GM21576 (cell line): ENCODE data around the gene HSCB.
"Not testable (repeated sequence)": the region's sequence is repeated elsewhere in the genome, so short reads cannot be mapped to it uniquely, and the experiment has no call there.

Experiments used
- ATAC-seq: cut with Tn5 transposase; IDR thresholded peaks from one replicate; pipeline ENCODE4 v1.9.1; 2021; ENCODE audit warnings: mild to moderate bottlenecking, moderate library complexity; ENCODE audit not compliant: unreplicated experiment

Gene HSCB, protein sequence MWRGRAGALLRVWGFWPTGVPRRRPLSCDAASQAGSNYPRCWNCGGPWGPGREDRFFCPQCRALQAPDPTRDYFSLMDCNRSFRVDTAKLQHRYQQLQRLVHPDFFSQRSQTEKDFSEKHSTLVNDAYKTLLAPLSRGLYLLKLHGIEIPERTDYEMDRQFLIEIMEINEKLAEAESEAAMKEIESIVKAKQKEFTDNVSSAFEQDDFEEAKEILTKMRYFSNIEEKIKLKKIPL

DNA sequence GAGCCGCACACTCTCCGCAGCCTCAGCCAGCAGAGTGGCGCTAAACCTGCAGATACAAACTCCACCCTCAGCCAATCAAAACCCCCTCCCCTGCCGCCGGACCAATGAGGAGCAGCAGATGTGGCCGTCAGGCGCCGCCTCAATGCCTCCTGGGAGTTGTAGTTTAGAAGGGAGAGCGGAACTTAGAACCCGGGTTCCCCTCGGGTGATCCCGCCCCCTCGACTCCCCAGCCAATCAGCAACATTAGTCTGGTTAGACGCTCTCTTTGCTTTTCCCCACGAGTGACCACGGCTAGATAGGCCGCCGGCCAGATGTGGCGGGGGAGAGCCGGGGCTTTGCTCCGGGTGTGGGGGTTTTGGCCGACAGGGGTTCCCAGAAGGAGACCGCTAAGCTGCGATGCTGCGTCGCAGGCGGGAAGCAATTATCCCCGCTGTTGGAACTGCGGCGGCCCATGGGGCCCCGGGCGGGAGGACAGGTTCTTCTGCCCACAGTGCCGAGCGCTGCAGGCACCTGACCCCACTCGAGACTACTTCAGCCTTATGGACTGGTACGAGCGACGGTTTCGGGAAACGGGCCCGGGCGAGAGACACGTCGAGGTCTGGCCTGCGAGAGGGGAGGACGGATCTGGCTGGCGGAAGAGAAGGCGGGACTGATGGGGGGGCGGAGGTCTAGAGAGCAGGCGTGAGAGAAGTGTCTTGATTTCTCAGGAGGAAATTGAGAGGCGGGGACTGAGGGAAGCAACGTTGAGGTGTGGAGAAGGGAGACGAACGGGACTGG lies at the start of gene HSCB, which contains the start of gene CHEK2:
HSCB (plus strand) TSS at position 255 of the 777 bp plus-strand sequence; CDS start at position 312, 57 bp downstream.
CHEK2 (minus strand) TSS at position 36 of the 777 bp plus-strand sequence. CDS start 7,099 bp downstream, outside the sequence.
- ATAC-seq = peak; percentile 89

DNA sequence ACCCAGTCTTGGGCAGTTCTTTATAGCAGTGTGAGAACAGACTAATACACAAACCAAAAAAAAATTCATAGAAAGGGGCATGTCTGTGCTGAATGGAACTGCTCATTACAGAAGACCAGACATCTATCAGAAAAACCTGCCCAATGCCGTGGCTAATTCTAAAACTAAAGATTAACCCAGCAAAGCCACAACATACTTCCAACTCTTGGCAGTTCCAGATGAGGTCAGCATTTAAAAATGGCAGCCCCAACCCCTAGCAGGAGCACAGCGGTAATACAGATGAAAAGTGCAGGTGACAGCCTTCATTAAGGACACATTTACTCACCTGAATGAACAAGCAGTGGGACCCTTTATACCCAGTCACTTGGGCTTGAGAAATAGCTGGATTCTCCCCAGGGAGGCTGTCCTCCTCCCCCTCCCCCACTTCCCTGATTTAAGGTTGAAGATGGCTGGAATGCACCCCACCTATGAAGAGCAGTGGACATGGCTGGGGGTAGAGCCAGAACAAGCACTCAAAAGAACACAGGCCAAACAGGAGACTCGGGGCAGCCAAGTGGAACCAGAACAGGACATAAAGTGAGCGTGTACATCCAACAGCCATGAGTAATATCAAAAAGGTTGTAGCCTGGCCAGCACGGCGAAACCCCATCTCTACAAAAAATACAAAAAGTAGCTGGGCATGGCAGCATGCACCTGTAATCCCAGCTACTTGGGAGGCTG lies 48.6 kb upstream of the HSCB start:
- not testable (repeated sequence) for ATAC-seq

DNA sequence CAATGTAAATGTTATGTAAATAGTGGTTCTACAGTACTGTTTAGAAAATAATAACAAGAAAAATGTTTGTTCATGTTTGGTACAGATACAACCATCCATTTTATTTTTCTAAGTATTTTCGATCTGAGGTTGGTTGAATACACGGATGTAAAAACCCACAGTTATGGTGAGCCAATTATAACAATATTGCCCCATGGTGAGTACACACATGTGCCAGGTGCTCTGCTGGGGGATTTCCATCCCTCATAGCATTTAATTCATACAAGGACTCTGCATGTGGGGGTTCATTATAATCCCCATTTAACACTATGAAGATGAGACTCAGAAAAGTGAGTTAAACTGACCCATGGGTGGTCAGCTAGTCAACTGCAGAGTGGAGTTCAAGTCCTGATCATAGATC lies 38.9 kb upstream of the HSCB start:
- ATAC-seq = no peak

DNA sequence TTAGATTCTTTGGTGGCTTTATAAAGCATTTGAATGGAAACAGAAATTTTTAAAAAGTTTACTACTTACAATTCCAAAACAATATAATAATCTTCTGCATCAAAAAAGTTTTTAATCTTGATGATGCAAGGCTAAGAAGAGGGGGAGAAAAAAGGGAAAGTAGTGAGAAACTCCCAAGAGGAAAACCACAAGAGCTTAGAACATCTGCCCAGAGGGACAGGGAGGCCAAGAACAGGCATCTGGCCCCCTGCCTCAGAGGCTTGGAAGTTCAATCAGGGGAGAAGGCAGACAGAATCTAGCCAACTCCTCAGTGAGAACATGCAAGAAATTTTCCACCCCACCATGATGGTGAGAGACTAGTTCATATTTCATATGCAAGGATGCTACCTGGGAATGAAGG lies 38.4 kb upstream of the HSCB start:
- ATAC-seq = no peak

DNA sequence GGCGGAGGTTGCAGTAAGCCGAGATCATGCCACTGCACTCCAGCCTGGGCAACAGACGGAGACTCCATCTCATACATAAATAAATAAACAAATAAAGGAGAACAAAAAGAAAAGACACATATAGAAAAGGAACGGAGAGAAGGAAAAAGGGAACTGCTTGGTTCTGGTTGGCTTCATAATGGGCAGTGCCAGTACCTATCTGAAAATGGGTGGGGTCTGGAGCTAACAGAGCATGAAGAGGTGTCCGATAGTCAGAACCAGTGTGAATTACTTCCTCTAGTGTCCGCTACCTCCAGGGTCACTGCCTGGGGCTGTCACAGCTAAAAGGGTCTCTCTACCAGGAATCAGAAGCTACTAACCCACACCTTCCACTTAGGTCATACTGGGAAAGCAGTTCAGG lies 35.0 kb upstream of the HSCB start:
- no peak for ATAC-seq

DNA sequence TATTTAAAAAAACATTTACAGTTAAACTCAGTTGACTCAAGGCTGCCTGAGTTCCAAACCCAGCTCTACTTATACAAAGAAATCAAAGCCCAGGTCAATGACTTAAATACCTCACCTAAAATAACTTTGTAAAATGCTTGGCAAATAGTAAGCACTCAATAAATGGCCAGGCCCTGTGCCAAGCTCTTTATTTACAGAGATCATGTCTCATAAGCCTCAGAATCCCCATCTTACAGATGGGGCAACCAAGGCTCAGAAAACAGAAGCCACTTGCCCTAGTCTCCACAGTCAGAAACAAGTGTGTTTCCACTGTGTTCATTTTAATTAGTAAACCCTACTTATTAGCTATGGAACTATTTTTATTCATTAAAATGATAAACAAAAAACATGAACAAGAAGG lies 31.7 kb upstream of the HSCB start:
- ATAC-seq = no peak

DNA sequence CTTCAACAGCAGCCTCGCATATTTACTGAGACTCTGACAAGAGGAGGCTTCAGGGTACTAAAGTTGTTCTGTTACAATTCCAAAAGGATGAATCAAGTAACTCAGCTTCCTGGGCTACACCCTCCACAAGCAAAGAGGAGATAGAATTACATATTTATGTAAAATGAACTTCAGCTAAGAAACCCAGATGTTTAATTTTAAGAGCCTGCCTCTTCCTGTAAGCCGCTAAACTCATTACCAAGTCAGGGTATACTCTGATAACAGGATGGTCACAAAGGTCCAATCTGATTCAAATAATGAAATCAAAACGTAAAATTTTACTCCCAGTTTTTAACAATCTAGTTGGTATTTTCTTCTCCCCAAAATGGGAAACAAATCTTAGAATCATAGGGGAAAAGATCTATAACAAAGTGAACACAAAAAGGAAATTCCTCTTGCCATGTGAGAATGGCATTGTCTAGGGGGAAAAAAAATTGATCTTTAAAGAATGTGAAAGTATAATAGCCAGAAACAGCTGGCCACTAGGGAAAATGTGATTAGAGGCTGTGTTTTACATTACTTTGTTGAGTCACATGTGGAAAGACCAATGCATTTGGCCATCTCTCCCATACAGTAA lies 31.2 kb upstream of the HSCB start:
- no peak for ATAC-seq

DNA sequence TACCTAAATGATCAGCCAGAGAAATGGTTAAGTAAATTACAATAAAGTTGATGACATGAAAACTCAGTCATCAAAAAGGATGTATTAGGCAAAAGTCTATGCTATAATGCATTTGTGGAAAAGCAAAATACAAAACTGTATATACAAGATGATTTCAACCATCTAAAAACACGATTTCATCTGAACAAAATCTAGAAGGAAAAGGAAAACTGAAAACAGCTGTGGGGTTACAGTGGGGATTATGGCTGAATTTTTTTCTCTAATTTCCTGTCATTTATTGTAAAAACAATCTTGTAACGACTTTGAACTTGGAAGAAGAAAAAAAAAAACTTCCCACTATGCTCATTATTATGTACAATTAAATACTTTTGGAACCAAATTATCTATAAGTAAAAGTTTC lies 30.5 kb upstream of the HSCB start:
- no peak for ATAC-seq

DNA sequence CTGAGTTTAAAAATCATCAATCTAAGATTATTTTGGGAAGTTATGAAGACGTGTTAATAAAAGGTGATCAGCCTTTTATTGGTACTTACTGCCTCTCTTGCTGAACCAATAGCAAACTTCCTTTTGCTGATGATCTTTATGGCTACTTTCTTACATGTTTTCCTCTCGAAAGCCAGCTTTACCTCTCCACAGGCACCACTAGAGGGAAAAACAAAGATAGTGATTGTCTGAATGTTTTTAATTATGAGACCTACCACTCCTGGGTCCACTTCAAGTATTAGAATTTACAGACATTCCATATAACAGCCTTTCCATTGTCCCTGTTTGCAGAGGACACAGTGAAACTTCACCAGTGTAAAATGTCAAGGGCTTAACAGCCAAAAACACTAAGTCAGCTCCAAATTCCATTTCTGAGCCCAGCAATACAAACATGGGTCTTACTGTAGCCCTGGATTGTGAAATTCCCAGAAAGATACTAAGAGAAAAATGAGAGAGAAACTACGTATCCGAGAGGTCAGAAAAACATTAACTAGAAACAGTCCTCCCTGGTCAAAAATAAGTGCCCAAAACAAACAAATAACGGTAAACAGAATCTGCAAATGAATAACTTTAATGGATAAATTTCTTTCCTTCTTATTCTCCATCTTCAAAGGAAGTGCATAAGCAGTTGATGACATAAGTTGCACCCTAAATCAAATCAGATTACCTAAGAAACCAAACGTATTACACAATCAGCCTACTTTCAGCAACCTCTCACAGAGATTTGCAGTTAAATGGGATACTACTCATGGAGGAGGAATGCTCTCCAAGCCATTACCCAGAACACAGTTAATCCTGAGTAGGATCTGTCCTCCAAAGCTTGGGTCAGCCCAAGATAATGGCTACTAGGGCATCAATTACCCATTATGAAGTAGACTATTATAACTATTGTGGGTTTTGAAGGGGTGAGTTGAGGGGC lies 29.7 kb upstream of the HSCB start:
- no peak for ATAC-seq

DNA sequence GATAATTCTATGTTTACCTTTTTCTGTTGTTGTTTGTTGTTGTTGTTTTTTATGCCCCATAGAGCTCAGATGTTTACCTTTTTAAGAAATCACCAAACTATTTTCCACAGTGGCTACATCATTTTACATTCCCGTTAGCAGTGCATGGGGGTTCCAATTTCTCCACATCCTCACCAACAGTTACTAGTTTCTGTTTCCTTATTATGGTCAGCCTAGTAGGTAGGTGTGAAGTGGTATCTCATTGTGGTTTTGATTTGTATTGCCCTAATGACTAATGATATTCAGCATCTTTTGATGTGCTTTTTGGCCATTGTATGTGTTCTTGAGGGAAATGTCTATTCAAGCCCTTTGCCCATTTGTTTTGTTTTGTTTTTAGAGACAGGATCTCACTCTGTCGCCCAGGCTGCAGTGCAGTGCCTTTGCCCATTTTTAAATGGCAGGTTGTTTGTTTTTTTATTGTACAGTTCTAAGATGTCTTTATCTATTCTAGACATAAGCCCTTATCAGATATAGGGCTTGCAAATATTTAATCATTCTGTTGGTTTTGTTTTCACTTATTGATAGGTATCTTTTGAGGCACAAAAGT lies 27.7 kb upstream of the HSCB start:
- ATAC-seq = no peak

DNA sequence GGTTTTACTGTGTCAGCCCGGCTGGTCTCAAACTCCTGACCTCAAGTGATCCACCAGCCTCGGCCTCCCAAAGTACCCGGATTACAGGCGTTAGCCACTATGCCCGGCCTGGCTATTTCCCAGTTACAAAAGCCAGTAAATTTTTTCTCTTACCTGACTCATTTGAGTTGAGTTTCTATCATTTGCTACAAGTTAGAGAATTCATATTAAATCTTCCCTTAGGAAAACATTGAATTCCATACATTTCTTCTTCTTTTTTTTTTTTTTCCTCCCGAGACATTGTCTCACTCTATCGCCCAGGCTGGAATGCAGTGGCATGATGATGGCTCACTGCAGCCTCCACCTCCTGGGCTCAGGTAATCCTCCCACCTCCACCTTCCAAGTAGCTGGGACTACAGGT lies 26.2 kb upstream of the HSCB start:
- no peak for ATAC-seq

DNA sequence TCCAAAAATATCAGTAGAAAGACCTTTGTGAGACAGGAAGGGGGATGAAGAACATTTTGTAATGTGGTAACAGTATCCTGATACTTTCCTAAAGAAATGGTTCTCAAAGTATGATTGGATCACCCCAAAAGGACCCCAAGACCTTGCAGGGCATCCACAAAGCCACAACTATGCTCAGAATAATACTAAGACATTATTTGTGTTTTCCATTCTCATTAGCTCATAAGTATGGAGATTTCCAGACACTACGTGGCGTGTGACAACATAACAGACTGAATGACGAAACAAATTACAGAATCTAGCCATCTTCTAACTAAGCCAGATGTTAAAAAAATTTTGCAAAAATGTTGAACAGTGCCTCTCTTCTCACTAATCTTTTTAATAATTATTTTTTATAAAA lies 25.2 kb upstream of the HSCB start:
- ATAC-seq = no peak

DNA sequence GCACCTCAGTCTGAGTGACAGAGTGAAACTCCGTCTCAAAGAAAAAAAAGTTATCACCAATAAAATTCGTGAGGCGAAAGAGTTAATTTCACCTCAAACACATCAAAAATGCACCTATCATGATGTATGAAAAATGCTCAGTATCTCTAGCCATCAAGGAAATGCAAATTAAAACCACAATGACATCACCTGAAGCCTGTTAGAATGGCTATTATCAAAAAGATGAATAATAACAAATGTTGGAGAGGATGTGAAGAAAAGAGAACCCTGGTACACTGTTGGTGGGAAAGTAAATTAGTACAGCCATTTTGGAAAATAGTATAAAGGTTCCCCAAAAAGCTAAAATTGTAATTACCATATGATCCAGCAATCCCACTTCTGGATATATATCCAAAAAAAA lies 23.8 kb upstream of the HSCB start:
- ATAC-seq = no peak

DNA sequence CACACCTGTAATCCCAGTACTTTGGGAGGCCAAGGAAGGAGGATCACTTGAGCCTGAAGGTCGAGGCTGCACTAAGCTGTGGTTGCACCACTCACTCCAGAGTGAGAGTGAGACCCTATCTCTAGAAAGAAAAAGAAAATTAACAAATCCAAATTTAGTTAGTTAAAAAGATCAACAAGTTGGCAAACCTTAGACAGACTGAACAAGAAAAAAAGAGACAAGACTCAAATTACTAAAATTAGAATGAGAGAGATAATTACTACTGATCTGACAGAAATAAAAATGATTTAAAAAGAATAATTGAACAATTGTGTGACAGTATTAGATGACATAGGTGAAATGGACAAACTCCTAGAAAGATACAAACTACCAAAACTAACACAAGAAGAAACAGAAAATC lies 13.8 kb upstream of the HSCB start:
- no peak for ATAC-seq

DNA sequence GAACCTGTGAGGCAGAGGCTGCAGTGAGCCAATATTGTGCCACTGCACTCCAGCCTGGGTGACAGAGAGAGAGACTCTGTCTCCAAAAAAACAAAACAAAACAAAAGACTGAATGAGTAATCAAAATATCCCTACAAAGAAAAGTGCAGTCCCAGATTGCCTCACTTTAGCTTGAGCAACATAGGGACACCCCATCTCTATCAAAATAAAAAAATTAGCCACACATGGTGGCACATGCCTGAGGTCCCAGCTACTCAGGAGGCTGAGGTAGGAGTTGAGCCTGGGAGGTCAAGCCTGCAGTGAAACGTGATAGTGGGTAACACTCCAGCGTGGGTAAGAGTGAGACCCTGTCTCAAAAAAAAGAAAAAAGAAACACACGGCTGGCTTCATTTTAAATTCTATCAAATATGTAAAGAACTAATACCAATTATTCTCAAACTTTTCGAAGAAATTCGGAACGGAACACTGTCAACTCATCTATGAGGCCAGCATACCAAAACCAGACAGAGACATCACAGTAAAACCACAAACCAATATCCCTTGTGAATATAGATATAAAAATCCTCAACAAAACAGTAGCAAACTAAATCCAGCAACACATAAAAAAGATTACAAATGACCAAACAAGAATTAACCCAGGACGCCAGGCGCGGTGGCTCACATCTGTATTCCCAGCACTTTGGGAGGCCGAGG lies 13.1 kb upstream of the HSCB start:
- no peak for ATAC-seq

DNA sequence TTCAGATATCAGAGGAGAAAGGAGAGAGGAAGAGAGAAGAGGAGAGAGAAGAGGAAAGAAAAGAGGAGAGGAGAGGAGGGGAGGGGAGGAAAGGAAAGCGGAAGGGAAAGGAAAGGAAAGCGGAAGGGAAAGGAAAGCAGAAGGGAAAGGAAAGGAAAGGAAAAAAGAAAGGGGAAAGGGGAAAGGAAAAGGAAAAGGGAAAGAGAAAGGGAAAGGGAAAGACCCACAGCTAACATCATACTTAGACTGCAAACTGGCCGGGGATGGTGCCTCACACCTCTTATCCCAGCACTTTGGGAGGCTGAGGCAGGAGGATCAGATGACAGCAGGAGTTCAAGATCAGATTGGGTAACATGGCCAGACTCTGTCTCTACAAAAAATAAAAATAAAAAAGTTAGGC lies 11.7 kb upstream of the HSCB start:
- ATAC-seq = no peak

DNA sequence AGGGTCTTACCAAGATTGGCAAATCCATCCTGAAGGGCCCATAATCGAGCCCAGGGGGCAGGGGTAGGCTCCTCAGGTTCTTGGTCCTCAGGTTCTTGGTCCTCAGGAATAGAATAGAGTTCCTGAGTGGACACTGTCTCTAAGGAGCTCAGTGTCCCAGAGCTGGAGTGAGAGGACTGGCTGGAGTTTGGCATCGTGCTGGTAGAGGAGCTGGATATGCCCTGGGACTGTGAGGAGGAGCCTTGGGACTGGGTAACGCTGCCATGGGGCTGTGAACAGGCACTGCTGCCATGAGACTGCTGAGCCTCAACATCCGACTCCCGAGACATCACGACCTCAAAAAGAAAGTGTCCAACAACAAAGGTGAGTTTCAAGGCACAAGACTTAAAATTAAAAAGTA lies 7.4 kb upstream of the HSCB start:
- no peak for ATAC-seq

DNA sequence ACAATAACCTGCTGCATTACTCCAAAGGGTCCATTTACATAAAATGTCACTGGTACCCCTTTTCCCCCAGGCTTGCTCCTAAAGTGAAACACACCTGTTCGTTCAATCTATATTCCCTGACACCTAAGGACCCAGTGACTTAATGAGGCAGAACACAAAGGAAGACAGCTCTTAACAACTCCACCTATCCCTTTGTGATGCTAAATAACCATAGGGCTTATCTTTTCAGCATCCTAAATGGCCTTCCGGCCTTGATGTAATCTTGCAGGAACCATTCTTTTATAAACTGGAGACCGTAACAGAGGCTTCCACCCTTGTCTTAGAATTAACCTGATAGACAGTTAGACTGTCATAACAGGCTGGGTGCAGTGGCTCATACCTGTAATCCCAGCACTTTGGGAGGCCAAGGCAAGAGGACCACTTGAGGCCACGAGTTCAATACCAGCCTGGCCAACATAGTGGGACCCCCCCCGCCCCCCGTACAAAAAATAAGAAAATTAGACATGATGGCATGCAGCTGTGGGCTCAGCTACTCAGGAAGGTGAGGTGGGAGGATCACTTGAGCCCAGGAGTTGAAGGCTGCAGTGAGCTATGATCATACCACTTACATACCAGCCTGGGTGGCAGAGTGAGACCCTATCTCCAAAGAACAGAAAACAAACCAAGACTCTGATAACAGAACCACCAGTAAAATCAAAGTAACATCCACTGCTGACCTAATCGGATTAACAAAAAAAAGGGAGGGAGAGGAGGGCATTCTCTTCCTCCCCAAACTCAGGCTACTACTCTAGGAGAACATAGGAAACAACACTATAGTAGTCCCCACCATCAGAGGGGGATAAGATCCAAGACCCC lies 5.3 kb upstream of the HSCB start:
- ATAC-seq = no peak
